Lung (tissue), 12 donors: ENCODE results near the gene CD248. TPM values are rescaled to one million over a fixed set of nuclear protein-coding genes. Genes with fewer than 3 reads are reported as not detected.
A peak's percentile ranks its signal among the peaks of the same experiment; 100 is the strongest.

Source experiments
- ATAC-seq: fragments of 200-7000 bp; cut with Tn5 transposase; one replicate; pipeline ENCODE4 v1.9.1; 2020; ENCODE audit warnings: moderate number of reproducible peaks; ENCODE audit not compliant: insufficient read depth, low FRiP score
- DNase-seq, 3 donors: peaks; one replicate each; pipeline ENCODE4 v3.0.0-alpha.2; 2013 to 2017
- H3K27ac ChIP-seq, 2 donors: one replicate each; pipeline ENCODE4 v1.5.1; 2013; ENCODE audit warnings: mild to moderate bottlenecking in 2 of 2, moderate library complexity in 2 of 2, control low read depth in 1 of 2, inconsistent platforms in 1 of 2, low read depth in 1 of 2, low read length in 1 of 2
- H3K27me3 ChIP-seq, 3 donors: one replicate each; pipeline ENCODE4 v1.5.1; 2013; ENCODE audit warnings: low read length in 2 of 3; ENCODE audit not compliant: control insufficient read depth in 3 of 3, insufficient read depth in 3 of 3
- H3K36me3 ChIP-seq, 4 donors: one replicate each; pipeline ENCODE4 v1.5.1; 2013; ENCODE audit warnings: low read length in 4 of 4, mild to moderate bottlenecking in 1 of 4, moderate library complexity in 1 of 4; ENCODE audit not compliant: control insufficient read depth in 4 of 4, insufficient read depth in 4 of 4
- H3K4me1 ChIP-seq, 5 donors: one replicate each; pipeline ENCODE4 v1.5.1; 2013; ENCODE audit warnings: low read length in 5 of 5, mild to moderate bottlenecking in 2 of 5, moderate library complexity in 1 of 5; ENCODE audit not compliant: control insufficient read depth in 5 of 5, insufficient read depth in 5 of 5
- H3K4me3 ChIP-seq: one replicate; pipeline ENCODE4 v1.5.1; 2013; ENCODE audit warnings: mild to moderate bottlenecking, control low read depth, moderate library complexity
- H3K9ac ChIP-seq, 2 donors: one replicate each; pipeline ENCODE4 v1.5.1; 2013; ENCODE audit warnings: low read length in 2 of 2, control low read depth in 1 of 2; ENCODE audit not compliant: insufficient read depth in 1 of 2
- H3K9me3 ChIP-seq, 4 donors: one replicate each; pipeline ENCODE4 v1.5.1; 2013; ENCODE audit warnings: low read length in 3 of 4, mild to moderate bottlenecking in 1 of 4, moderate library complexity in 1 of 4; ENCODE audit not compliant: control insufficient read depth in 4 of 4, insufficient read depth in 3 of 4
- WGBS, 2 donors: extraction: QIAGEN DNeasy Blood & Tissue Kit; methylation state at CpG; one replicate each; pipeline ENCODE4 v1.1.7; 2013; 5-methylcytosine and 5-hydroxymethylcytosine counted together
- polyA plus RNA-seq, 2 donors: library from polyadenylated mRNA; stranded (reverse); fragments of 200-250 nt; gene quantifications; one replicate each; pipeline ENCODE4 v1.2.1, GENCODE V29; 2013
- total RNA-seq, 2 donors: library from RNA; depleted of rRNA in 1 of 2; stranded (reverse); fragments of >200 nt in 1 of 2; gene quantifications; one replicate each; pipeline ENCODE4 v1.2.1, GENCODE V29; 2014 to 2021
- TF ChIP-seq, protein P1 (sequence below): IDR thresholded peaks from 2 replicates; pipeline ENCODE4 v1.5.1; 2012; ENCODE audit warnings: mild to moderate bottlenecking; ENCODE audit errors: control extremely low read depth, extremely low read depth
- donor health status: control.
- donor health status: control.
- donor health status: Bipolar disorder and iron deficiency.
- donor health status: healthy.
- donor health status: DM: yes; HTN: yes; CAD: no.

The CD248 gene
- total and polyA plus RNA-seq, 4 donors, result 9.2 to 53.5 (median 23.0) TPM

DNA sequence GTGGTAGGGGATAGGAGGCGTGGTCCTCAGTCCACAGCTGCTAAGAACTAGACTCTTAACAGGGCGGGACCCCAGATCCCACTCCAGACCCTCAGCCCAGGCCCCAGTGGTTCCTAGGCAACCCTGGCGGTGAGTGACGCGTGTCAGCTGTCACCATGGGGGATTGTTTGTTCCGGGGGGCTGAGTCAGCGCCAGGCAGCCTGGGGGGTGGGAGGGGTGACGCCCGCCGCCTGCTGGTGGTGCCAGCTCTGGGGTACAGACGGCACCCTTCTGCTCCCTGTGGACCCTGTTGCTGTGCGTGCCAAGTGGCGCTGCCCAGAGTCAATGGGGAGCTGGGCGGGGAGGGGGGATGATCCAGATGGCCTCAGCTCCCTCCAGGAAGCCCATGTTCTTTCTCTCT lies 36.4 kb downstream of the CD248 start:
- Histone ChIP-seq H3K27ac (no peak overlapping the region), H3K27me3 (peaks cover 0 to 2% (median 0%) of the 10 kb centered on the region in 3 donors), H3K4me3 (no peak overlapping the region), H3K36me3 (peaks cover 0 to 27% (median 6%) of the 10 kb centered on the region in 4 donors), H3K9ac (no peak overlapping the region), H3K9me3 (no peaks in the 10 kb centered on the region), H3K4me1 (peaks cover 0 to 8% (median 0%) of the 10 kb centered on the region in 5 donors)
- WGBS, 2 donors, result 78 to 89% methylated on average over 13 to 14 of the region's 14 CpGs
- ATAC-seq (no peak), DNase-seq (peak in 1 of 3 donors; percentile 45)
- TF ChIP-seq, protein P1, sequence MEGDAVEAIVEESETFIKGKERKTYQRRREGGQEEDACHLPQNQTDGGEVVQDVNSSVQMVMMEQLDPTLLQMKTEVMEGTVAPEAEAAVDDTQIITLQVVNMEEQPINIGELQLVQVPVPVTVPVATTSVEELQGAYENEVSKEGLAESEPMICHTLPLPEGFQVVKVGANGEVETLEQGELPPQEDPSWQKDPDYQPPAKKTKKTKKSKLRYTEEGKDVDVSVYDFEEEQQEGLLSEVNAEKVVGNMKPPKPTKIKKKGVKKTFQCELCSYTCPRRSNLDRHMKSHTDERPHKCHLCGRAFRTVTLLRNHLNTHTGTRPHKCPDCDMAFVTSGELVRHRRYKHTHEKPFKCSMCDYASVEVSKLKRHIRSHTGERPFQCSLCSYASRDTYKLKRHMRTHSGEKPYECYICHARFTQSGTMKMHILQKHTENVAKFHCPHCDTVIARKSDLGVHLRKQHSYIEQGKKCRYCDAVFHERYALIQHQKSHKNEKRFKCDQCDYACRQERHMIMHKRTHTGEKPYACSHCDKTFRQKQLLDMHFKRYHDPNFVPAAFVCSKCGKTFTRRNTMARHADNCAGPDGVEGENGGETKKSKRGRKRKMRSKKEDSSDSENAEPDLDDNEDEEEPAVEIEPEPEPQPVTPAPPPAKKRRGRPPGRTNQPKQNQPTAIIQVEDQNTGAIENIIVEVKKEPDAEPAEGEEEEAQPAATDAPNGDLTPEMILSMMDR, result no peak

- DNase-seq, result no peak
- no peak overlapping the region for H3K4me3 ChIP-seq
- H3K27me3 ChIP-seq, result peaks cover 0 to 2% (median 0%) of the 10 kb centered on the region in 3 donors
- H3K9me3 ChIP-seq, result no peaks in the 10 kb centered on the region
- WGBS, 2 donors, result 74 to 76% methylated on average over 15 of the region's 15 CpGs
- no peak overlapping the region for H3K27ac ChIP-seq
- H3K9ac ChIP-seq, result no peak overlapping the region
- TF ChIP-seq, protein P1, result no peak
- no peak for ATAC-seq
- H3K36me3 ChIP-seq, result peaks cover 0 to 30% (median 10%) of the 10 kb centered on the region in 4 donors
- peaks cover 0 to 8% (median 0%) of the 10 kb centered on the region in 5 donors for H3K4me1 ChIP-seq
These were observed 37.6 kb downstream of the CD248 start for GRCh38 chr11:66279092-66279734.

DNA sequence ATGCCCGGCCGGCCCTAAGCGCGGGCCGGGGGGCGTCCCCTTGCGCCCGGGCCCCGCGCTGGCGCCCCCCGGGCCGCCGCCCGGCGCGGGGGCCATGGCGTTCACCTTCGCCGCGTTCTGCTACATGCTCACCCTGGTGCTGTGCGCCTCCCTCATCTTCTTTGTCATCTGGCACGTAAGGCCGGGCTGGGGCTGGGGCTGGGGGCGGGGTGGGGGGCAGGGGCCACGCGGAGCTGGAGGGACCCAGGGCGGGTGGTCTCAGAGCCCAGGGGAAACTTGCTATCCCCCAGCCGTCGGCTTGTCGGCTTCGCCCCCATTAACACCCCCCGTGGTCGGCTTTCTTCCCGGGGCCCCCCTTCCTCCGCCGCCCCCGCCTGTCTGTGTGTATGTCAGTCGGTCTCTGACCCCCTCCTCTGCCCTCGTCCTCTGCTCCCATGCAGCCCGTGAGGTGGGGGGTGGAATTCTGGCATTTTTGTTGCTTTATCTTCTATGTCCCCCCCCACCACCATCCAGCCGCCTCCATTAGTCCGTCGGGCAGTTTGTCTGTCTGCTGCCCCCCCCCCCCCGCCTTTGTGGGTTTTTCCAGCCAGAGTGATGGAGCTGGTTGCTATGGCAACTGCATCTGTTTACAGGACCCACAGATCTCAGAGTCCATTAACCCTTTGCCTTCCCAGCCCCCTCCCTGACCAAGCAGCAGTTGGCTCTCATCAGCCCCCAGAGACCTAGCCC lies 38.3 kb downstream of the CD248 start:
- Histone ChIP-seq H3K36me3 (peaks cover 0 to 34% (median 17%) of the 10 kb centered on the region in 4 donors), H3K27ac (no peak overlapping the region), H3K4me1 (peaks cover 0 to 8% (median 0%) of the 10 kb centered on the region in 5 donors), H3K9ac (no peak overlapping the region), H3K4me3 (no peak overlapping the region), H3K27me3 (peaks cover 0 to 2% (median 0%) of the 10 kb centered on the region in 3 donors), H3K9me3 (no peaks in the 10 kb centered on the region)
- 5% methylated on average over 13 to 45 of the region's 45 CpGs for WGBS, 2 donors
- ATAC-seq (no peak), DNase-seq (peak in 2 of 3 donors; percentile 36 to 45)
- TF ChIP-seq, protein P1, result no peak
